ENCODE results near the gene MAMLD1. TPM values are rescaled to one million over a fixed set of nuclear protein-coding genes. Genes with fewer than 3 reads are reported as not detected.

The MAMLD1 gene
- total and polyA plus RNA-seq, 11 donors: 1.2 to 3.0 (median 1.4) TPM

DNA sequence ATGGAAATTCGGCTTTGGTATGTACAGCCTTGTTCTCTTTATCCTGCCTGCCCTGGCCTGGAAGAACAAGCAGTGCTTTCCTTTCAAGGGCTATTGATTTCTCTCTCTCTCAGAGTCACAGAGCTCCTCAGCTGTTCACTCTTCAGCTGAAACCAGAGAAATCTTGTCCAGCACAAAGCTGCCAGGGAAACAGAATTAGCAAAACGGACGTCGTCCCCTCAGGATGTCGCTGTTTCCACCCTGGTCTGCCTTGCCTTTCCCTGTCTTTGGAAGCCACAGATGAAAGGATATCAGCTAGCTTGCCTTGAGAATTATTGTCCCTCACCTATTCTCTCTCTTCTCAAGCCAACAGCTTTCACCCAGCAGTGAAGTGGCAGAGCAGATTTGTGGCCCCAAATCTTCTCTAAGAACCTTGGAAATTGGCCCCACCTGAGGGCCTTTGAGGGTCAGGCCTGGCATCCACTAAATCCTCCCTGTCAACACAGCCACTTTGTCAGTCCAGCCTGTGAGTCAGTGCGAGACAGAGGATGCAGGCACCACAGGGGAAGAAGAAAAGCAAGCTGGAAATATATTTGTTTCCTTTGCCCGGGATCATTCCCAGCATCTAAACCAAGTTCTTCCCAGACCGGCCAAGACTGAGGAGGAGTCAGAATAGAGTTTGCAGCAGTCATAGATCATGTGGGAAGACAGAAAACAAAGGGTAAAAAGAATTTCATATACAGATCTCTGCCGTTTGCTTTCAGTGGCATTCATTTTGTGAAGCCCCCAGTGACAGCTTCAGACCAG is 141.5 kb downstream of the MAMLD1 start:
- Histone ChIP-seq H3K4me3 (no peak overlapping the region), H3K9me3 (no peaks in the 10 kb centered on the region), H3K27ac (peak overlapping the region in 4 of 12 donors; percentile 21 to 34 (median 32)), H3K4me1 (peaks cover 0 to 39% (median 7%) of the 10 kb centered on the region in 12 donors), H3K27me3 (no peaks in the 10 kb centered on the region), H3K36me3 (no peaks in the 10 kb centered on the region)
- TF ChIP-seq POLR2A (IDR thresholded peaks at IDR 0.05): no peak
- TF ChIP-seq, protein P1, sequence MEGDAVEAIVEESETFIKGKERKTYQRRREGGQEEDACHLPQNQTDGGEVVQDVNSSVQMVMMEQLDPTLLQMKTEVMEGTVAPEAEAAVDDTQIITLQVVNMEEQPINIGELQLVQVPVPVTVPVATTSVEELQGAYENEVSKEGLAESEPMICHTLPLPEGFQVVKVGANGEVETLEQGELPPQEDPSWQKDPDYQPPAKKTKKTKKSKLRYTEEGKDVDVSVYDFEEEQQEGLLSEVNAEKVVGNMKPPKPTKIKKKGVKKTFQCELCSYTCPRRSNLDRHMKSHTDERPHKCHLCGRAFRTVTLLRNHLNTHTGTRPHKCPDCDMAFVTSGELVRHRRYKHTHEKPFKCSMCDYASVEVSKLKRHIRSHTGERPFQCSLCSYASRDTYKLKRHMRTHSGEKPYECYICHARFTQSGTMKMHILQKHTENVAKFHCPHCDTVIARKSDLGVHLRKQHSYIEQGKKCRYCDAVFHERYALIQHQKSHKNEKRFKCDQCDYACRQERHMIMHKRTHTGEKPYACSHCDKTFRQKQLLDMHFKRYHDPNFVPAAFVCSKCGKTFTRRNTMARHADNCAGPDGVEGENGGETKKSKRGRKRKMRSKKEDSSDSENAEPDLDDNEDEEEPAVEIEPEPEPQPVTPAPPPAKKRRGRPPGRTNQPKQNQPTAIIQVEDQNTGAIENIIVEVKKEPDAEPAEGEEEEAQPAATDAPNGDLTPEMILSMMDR (IDR thresholded peaks at IDR 0.05): peak in 1 of 12 donors; percentile 11
- DNase-seq (no peak), ATAC-seq (no peak)
- 54 to 71% (median 69%) methylated on average over 9 of the region's 9 CpGs for WGBS, 4 donors
- intact Hi-C loops (cut with DNase I): loop anchor here in 5 of 10 donors (10.0 kb wide), 3 partner anchors 60 to 90 kb away; partner anchors contain the start of gene MTM1 (in 1 of the 5)

DNA sequence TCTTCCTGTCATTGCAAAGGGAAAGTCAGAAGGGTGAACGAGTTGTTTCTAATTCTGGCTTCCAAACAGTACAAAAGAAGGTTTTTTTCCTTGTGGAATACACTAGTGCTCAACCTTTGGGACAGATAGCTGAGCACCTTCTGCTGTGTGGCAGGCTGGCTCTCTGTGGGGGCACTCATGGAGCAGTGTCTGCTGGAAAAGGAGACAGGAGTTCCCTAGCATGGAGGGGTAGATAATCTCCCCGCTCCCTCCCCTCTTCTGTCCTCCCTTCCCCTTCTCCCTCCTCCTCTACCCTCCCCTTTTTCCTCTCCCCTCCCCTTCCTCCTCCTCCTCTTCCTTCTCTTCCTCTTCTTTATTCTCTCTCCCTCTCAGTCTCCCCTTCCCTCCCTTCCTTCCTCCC is 142.9 kb downstream of the MAMLD1 start:
- Histone ChIP-seq H3K4me3 (no peak overlapping the region), H3K36me3 (no peaks in the 10 kb centered on the region), H3K27ac (peak overlapping the region in 7 of 12 donors; percentile 20 to 82 (median 65)), H3K4me1 (peaks cover 0 to 39% (median 7%) of the 10 kb centered on the region in 12 donors), H3K9me3 (no peaks in the 10 kb centered on the region), H3K27me3 (no peaks in the 10 kb centered on the region)
- TF ChIP-seq POLR2A (IDR thresholded peaks at IDR 0.05): no peak
- TF ChIP-seq, protein P1 (IDR thresholded peaks at IDR 0.05): no peak
- 51 to 81% (median 68%) methylated on average over 2 of the region's 2 CpGs for WGBS, 4 donors
- intact Hi-C loops (cut with DNase I): loop anchor here in 5 of 10 donors (10.0 kb wide), 3 partner anchors 59 to 89 kb away; partner anchors contain the start of gene MTM1 (in 1 of the 5)
- no peak for ATAC-seq
- no peak for DNase-seq

DNA sequence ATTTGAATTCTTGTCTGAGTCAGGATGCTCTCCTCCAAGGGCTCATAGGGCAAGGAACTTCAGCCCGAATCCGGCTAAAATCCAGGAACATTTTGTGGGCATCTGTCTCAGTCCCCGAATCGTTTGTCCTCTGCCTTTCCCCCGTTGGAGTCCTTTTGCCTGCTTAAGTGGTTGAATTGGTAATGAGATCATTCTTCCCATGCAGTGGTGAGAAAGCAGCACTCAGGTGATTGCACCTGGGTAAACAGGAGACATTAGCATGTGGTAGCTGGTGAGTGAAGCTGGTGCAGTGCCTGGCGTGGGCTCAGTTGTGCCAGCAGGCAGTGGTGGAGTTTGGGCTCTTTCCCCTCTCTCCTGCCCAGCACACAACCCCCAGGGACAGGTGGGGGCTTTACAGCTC is 143.4 kb downstream of the MAMLD1 start:
- DNase-seq: no peak
- WGBS, 4 donors: 56 to 63% (median 59%) methylated on average over 5 to 6 of the region's 6 CpGs
- Histone ChIP-seq H3K4me1 (peaks cover 0 to 39% (median 7%) of the 10 kb centered on the region in 12 donors), H3K27ac (peak overlapping the region in 10 of 12 donors; percentile 23 to 82 (median 70)), H3K4me3 (no peak overlapping the region), H3K27me3 (no peaks in the 10 kb centered on the region), H3K36me3 (no peaks in the 10 kb centered on the region), H3K9me3 (no peaks in the 10 kb centered on the region)
- no peak for TF ChIP-seq POLR2A (IDR thresholded peaks at IDR 0.05)
- TF ChIP-seq, protein P1 (IDR thresholded peaks at IDR 0.05): no peak
- intact Hi-C loops (cut with DNase I): loop anchor here in 5 of 10 donors (10.0 kb wide), 3 partner anchors 58 to 88 kb away; partner anchors contain the start of gene MTM1 (in 1 of the 5)
- ATAC-seq: no peak

DNA sequence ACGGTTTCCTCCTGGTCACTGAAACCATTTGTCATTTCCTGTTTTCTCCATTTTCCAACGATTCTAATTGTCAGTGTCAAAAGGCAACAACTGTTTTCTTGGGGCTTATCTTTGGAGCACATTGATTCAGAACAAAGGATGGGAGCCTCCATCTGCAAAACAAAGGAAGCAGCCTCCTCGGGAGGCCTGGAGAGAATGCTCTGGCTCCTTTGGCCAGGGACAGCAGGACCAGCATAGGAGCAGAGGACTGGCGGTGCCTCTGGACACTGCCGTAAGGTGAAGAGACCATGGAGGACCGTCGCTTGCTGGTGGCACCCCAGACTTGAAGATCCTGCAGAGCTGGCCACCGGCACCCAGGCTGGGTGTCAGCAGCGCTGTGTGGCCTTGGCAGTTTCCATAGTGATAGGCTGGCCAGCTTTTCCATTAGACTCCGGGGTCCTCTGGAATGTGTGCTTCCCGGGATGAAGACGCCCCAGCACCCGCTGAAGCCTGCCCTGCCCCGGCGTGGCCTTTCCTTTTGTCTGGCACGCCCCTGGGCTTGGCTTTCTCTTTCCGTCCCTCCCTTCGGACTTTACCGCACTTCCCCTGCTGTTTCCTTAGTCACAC is 144.2 kb downstream of the MAMLD1 start:
- peak overlapping the region in 10 of 12 donors; percentile 37 to 87 (median 76) for H3K27ac ChIP-seq
- WGBS, 4 donors: 49 to 68% (median 58%) methylated on average over 19 of the region's 19 CpGs
- H3K4me3 ChIP-seq: no peak overlapping the region
- no peaks in the 10 kb centered on the region for H3K36me3 ChIP-seq
- no peaks in the 10 kb centered on the region for H3K27me3 ChIP-seq
- no peaks in the 10 kb centered on the region for H3K9me3 ChIP-seq
- intact Hi-C loops (cut with DNase I): loop anchor here in 5 of 10 donors (10.0 kb wide), 3 partner anchors 57 to 87 kb away; partner anchors contain the start of gene MTM1 (in 1 of the 5)
- DNase-seq (peak in 2 of 5 donors; percentile 18 to 41), ATAC-seq (peak in 2 of 4 donors; percentile 26 to 51)
- H3K4me1 ChIP-seq: peaks cover 0 to 39% (median 7%) of the 10 kb centered on the region in 12 donors
- TF ChIP-seq, protein P1 (IDR thresholded peaks at IDR 0.05): no peak
- no peak for TF ChIP-seq POLR2A (IDR thresholded peaks at IDR 0.05)
